Ectodermal cell (in vitro differentiated cells): ENCODE measurements around the gene CCR5.

Experiments used
- H3K27ac ChIP-seq: 2 replicates; pipeline ENCODE4 v1.7.0; 2013; ENCODE audit warnings: mild to moderate bottlenecking, low read depth, low read length; ENCODE audit not compliant: insufficient read depth, poor library complexity, severe bottlenecking
- H3K27me3 ChIP-seq: 2 replicates; pipeline ENCODE4 v1.7.0; 2013; ENCODE audit warnings: mild to moderate bottlenecking, low read length; ENCODE audit not compliant: insufficient read depth, control insufficient read depth, poor library complexity, severe bottlenecking
- H3K36me3 ChIP-seq: one replicate; pipeline ENCODE4 v1.7.0; 2013; ENCODE audit warnings: low read length; ENCODE audit not compliant: control insufficient read depth, insufficient read depth
- H3K4me1 ChIP-seq: one replicate; pipeline ENCODE4 v1.7.0; 2013; ENCODE audit warnings: low read length; ENCODE audit not compliant: control insufficient read depth, insufficient read depth
- H3K4me3 ChIP-seq: 2 replicates; pipeline ENCODE4 v1.7.0; 2013; ENCODE audit warnings: low read depth, low read length, control low read depth; ENCODE audit not compliant: insufficient read depth
- H3K9me3 ChIP-seq: 2 replicates; pipeline ENCODE4 v1.7.0; 2013; ENCODE audit warnings: mild to moderate bottlenecking, low read length, moderate library complexity; ENCODE audit not compliant: control insufficient read depth
- WGBS, 2 experiments: methylation state at CpG; one replicate each; pipeline ENCODE4 v1.1.7; 2013; ENCODE audit warnings: missing lambda C conversion rate in 2 of 2; 5-methylcytosine and 5-hydroxymethylcytosine counted together

CCR5 gene

DNA sequence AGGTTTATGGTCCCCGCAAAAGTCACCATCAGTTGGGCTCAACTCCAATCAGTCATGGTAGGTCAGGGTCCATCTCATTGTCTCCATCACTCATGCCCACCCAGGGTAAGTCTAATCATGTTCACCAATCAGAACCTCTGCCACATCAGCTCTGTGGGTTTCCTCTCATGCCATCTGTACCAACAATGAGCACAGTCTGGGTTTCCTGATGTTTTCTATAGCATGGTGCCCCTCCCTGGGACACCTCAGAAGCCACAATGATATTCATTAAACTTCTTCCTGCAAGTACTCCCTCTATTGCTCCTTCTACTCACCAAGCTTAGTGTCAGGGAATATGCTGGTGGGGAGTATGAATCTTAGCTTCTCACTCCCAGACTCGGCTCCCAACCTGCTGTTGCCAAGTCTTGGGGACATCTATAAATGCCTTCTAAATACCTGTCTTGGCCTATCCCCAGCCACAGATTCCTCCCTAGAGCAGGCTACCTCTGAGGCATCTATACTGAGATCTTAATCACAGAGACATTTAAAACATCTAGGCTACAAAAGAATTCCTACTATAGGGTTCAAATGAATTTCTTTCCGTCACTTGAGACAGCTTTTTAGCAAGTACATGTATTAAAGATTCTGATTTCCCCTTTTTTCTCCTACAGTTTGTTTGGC, 21.8 kb upstream of the CCR5 start:
- H3K27ac ChIP-seq = no peak overlapping the region
- WGBS, 2 experiments = 87 to 95% methylated on average over 3 of the region's 3 CpGs
- no peaks in the 10 kb centered on the region for H3K9me3 ChIP-seq
- no peaks in the 10 kb centered on the region for H3K27me3 ChIP-seq
- H3K36me3 ChIP-seq = no peaks in the 10 kb centered on the region
- H3K4me3 ChIP-seq = no peak overlapping the region
- no peaks in the 10 kb centered on the region for H3K4me1 ChIP-seq

DNA sequence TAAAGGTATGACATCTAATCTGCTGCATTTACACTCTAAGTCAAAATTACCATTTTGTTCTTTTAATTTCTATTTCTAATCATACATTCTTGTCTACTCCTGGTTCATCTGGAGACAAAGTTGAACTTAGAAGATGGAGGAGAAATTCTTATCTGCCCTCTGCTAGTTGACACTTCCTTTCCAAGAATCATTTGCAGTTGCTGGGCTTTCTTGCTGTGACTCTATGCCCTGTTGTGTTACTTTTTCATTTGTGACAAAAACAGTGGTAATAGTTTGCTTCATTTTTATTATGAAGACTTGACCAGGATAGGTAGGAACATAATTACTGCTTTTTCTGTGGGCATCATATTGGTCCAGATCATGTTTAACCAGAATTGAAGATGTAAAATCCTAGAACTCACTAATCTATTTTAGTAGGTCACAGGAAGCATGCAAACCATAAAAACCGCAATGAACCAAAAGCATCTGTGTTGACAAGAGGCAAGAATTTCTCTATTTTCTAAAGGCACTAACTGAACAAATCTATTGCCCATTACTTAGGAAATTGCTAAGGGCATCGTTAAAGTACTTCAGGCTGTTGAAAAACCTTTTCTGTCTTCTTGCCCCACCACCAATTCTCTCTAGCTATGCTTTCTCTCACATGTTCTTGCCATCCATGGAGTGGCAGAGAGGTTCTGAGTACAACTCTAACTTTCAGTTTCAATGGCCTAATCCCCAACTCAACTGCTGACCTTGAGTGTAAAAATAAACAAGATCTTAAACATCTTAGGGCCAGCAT, 21.1 kb upstream of the CCR5 start:
- Histone ChIP-seq H3K27ac (no peak overlapping the region), H3K27me3 (no peaks in the 10 kb centered on the region)
- WGBS, 2 experiments = 95 to 97% methylated on average over 2 of the region's 2 CpGs

DNA sequence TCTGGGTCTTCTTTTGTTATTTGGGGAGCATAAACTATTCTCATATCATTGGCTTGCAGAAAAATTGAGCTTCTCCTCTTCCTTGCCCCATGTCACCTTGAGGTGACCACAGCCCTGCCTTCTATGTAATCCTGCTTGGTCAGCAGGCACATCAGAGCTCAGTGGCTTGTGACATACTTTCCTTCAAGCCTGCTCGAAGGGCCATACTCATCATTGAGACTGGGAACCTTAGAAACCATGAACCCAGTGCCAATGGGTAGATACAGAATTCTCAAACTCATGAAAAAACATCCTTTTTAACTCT, 20.5 kb upstream of the CCR5 start:
- Histone ChIP-seq H3K36me3 (no peaks in the 10 kb centered on the region), H3K4me1 (no peaks in the 10 kb centered on the region), H3K4me3 (no peak overlapping the region), H3K9me3 (no peaks in the 10 kb centered on the region), H3K27me3 (no peaks in the 10 kb centered on the region), H3K27ac (no peak overlapping the region)
- 87 to 88% methylated on average over 1 of the region's 1 CpG for WGBS, 2 experiments

More for the DNA sequence above, 21.1 kb upstream of the CCR5 start:
- Histone ChIP-seq H3K4me1 (no peaks in the 10 kb centered on the region), H3K36me3 (no peaks in the 10 kb centered on the region), H3K9me3 (no peaks in the 10 kb centered on the region), H3K4me3 (no peak overlapping the region)

DNA sequence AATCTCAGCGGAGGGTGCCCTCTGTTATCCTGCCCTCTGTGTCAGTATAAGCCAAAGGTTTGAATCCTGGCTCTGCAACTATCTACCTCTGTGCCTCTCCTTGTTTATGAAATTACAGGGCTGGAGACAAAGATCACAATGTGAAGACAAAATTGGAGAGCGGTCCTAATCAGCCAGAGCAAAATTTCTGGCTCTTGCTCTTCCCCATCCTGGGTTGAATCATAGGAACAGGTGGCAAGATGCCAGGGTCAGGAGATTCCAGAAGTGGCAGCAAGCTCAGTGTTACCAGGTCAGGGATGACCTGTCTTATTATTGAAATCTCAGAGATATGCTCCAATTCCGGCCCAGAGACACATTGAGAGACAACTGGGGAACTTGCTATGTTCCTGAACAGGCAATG, 19.1 kb upstream of the CCR5 start:
- H3K27me3 ChIP-seq = no peaks in the 10 kb centered on the region
- WGBS, 2 experiments = 90 to 91% methylated on average over 3 of the region's 3 CpGs

DNA sequence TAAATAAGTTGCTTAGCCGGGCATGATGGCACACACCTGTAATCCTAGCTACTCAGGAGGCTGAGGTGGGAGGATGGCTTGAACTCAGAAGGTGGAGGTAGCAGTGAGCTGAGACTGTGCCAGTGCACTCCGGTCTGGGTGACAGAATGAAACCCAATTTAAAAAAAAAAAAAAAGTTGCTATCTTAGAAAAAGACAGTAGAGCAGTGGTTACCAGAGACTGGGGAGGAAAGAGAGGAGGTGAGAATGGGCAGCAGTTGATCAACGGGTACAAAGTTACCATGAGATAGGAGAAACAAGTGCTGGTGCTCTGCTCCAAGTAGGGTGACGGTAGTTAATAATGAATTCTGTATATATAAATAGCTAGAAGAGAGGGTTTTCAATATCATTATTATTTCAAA, 17.7 kb upstream of the CCR5 start:
- H3K27me3 ChIP-seq = no peaks in the 10 kb centered on the region
- no peak overlapping the region for H3K27ac ChIP-seq
- no peaks in the 10 kb centered on the region for H3K4me1 ChIP-seq
- no peaks in the 10 kb centered on the region for H3K9me3 ChIP-seq
- no peaks in the 10 kb centered on the region for H3K36me3 ChIP-seq
- H3K4me3 ChIP-seq = no peak overlapping the region
- WGBS, 2 experiments = 89 to 94% methylated on average over 4 of the region's 4 CpGs

More for the DNA sequence above, 19.1 kb upstream of the CCR5 start:
- no peak overlapping the region for H3K4me3 ChIP-seq
- H3K27ac ChIP-seq = no peak overlapping the region
- no peaks in the 10 kb centered on the region for H3K36me3 ChIP-seq
- H3K9me3 ChIP-seq = no peaks in the 10 kb centered on the region
- no peaks in the 10 kb centered on the region for H3K4me1 ChIP-seq

DNA sequence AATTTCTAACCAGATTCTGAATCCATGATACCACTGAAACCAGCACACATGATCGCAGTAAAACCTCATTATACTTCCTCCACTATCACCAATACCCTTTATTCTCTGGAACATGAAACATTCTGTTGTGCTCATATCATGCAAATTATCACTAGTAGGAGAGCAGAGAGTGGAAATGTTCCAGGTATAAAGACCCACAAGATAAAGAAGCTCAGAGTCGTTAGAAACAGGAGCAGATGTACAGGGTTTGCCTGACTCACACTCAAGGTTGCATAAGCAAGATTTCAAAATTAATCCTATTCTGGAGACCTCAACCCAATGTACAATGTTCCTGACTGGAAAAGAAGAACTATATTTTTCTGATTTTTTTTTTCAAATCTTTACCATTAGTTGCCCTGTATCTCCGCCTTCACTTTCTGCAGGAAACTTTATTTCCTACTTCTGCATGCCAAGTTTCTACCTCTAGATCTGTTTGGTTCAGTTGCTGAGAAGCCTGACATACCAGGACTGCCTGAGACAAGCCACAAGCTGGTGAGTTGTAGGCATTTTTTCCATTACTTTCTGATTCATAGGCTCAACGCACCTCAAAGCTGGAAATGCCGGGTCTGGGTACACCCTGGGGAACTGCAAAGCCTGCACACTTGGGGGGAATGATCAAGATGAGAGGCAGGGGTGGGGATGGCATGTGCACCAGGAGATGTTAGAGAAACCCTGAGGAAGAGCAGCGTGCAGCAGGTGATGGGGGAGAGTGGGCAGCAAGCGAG, 16.9 kb upstream of the CCR5 start, which contains the start of gene CCR2:
TSS of gene CCR2 (plus strand) at position 465 of the 764 bp plus-strand sequence. CDS start 3,417 bp downstream, outside the sequence.
- Histone ChIP-seq H3K4me3 (no peak within 1 kb of the TSS), H3K4me1 (no peaks in the 10 kb centered on the region), H3K36me3 (no peaks in the 10 kb centered on the region), H3K27me3 (no peaks in the 10 kb centered on the region), H3K9me3 (no peaks in the 10 kb centered on the region), H3K27ac (no peak within 1 kb of the TSS)
- WGBS, 2 experiments = 91 to 95% methylated on average over 7 of the region's 7 CpGs

DNA sequence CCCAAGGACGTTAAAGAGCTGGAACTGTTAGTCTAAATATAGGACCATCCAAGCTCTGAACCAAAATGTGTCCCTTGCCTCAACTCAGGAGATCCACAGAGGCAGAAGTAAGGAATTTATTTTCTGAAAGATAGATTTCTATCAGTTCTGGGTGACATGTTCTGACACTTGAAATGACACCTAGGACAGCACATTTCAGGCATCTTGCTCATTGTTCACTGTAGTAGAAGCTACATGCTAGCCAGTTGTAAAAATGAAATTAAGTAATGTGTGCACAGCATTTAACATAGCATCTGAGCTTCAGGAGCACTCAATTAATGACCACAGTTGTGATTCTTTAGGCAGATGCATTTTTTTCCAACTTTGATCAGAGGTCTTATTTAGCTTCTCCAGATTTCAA, 16.3 kb upstream of the CCR5 start:
- 72 to 79% methylated on average over 1 of the region's 1 CpG for WGBS, 2 experiments

DNA sequence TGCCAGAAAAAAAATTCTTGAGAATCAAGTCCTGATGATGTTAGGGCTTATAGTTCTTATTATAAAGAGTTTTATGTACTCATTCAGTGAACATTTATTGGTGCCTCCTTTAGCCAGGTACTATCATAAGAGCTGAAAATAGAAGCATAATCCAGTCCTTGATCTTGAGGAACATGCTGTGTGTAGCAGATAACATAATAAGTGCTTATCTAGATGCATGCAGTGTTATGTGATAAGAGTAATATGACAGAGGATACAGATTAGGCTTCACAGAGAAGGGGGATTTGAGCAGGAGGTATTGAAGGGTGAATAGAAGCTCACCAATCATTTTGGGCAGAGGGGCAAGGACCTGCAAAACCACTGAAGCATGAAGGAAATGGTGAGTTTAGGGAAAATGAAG, 15.8 kb upstream of the CCR5 start:
- Histone ChIP-seq H3K9me3 (no peaks in the 10 kb centered on the region), H3K4me1 (no peaks in the 10 kb centered on the region), H3K27me3 (no peaks in the 10 kb centered on the region), H3K36me3 (no peaks in the 10 kb centered on the region), H3K4me3 (no peak overlapping the region), H3K27ac (no peak overlapping the region)

More for the DNA sequence above, 16.3 kb upstream of the CCR5 start:
- Histone ChIP-seq H3K4me1 (no peaks in the 10 kb centered on the region), H3K27ac (no peak overlapping the region), H3K27me3 (no peaks in the 10 kb centered on the region), H3K36me3 (no peaks in the 10 kb centered on the region), H3K4me3 (no peak overlapping the region), H3K9me3 (no peaks in the 10 kb centered on the region)

DNA sequence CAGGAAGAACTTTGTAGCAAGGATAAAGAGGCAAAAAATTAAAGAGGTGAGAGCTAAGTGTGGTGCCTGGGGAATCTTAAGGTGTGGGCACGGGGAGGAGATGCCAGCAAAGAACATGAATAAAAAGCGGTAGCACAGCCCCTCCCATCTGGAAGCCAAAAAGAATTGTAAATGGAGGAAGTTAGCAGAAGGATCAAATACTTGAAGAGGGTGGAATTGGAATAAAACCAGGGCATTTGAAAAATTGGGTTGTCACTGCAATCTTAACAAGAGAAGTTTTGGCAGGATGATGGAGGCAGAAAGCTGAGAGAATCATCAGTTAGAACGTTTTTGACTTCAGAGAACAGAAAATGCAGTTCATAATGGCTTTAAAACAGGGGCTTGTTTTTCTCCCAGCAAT, 14.5 kb upstream of the CCR5 start:
- 82 to 85% methylated on average over 3 of the region's 3 CpGs for WGBS, 2 experiments
- Histone ChIP-seq H3K27ac (no peak overlapping the region), H3K9me3 (no peaks in the 10 kb centered on the region), H3K4me1 (no peaks in the 10 kb centered on the region), H3K4me3 (no peak overlapping the region), H3K36me3 (no peaks in the 10 kb centered on the region), H3K27me3 (no peaks in the 10 kb centered on the region)

DNA sequence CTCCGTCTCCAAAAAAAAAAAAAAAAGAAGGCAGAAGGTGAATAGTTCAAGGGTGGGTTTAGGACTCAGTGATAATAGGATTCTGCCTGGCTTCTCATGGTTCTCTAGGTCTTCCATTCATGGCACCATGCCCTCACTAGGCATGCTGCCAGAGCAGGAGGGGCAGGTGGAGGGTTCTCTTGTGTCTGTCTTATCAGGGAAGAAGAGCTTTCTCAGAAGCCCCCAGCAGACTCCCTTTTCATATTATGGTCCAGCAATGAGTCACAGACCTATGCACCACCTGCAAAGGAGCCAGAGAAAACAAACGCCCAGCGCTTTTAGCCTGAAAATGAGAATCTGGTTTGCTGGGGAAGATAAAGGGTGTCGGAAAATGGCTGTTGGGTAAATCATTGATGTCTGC, 13.8 kb upstream of the CCR5 start:
- Histone ChIP-seq H3K27me3 (no peaks in the 10 kb centered on the region), H3K4me1 (no peaks in the 10 kb centered on the region), H3K27ac (no peak overlapping the region), H3K9me3 (no peaks in the 10 kb centered on the region), H3K4me3 (no peak overlapping the region), H3K36me3 (no peaks in the 10 kb centered on the region)
- 91 to 95% methylated on average over 4 of the region's 4 CpGs for WGBS, 2 experiments
